ENCODE measurements around the gene SPRR2B.
"Not testable (repeated sequence)": the region's sequence is repeated elsewhere in the genome, so short reads cannot be mapped to it uniquely, and the experiment has no call there.

SPRR2B gene

DNA sequence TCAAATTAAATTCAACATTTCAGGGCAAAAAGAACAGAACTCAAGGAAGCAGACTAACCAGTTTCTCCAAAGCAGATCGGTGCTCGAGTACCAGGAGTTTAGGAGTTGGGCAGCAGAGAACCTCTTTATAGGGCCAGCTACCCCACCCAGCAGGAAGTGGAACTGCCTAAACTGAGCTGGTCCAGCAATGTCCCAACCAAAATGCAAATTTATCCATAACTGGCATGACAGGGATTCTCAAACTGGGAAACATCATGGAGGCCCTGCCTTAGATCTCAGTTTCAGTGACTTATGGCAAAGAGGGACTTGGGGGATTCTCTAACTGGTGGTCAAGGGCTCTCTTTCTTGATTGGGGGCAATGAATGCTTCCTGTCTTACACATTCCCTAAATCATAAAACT is at the start of gene SPRR2B:
Gene SPRR2B, minus strand, starts transcription at position 101 of the 400 bp plus-strand sequence. CDS start 772 bp downstream, outside the sequence.
- no peak within 1 kb of the TSS for H3K4me3 ChIP-seq
- no peak within 1 kb of the TSS for H3K27ac ChIP-seq

DNA sequence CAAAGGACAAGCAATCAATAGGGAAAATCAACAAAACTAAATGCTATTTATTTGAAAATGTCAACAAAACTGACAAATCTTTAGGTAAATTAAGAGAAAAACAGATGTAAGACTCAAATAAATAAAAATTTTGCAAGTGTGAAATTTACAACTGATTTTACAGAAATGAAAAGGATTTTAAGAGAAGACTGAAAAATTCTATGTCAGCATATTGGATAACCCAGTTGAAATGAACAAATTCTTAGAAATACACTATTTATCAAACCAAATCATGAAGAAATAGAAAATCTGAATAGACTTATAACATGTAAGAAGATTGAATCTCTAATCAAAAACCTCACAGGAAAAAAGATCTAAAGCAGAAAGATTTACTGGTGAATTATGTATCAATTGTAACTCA is 49.5 kb upstream of the SPRR2B start:
- Histone ChIP-seq H3K4me3 (no peak overlapping the region), H3K27ac (no peak overlapping the region)

DNA sequence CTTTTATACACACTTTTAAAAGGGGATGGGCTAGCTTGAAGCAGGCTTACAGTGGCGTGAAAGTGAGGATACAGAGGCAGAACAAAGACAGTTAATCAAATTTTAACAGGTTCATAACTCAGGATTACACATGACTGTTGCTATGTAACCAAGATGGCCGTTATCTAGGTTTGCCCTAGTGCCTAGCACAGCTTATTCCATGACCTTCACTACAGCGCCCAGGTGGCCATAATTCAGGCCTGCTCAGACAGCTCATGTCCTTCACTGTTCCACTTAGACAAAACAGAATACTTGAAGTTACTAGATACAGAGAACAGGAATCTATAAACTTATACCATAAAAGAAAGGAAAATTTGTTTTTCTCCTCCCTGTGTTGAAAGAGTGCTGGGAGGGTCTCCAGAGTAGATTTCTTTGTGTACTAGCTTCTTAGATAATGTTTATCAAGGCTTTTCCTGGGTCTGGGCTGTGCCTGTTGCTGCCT is 48.1 kb upstream of the SPRR2B start:
- H3K4me3 ChIP-seq, result no peak overlapping the region
- no peak overlapping the region for H3K27ac ChIP-seq

DNA sequence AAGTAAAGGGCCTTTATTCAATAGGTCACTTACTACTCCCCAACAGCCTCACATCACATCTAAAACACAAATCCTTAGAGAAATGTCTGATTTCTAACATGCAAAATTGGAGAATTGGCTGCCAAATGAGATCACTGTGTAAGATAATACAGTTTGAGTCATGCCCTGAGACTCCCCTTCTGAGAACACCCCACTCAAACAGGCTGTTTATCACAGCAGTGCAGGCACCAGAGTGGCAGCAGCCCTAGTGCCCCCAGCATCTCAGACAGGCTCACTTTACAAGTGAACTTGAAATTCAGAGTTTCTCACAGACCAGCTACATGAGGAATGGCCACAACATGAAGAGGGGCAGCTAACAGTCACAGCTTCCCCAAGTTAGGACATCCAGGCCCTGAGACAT is 43.9 kb upstream of the SPRR2B start:
- H3K4me3 ChIP-seq, H3K27ac ChIP-seq: not testable (repeated sequence)

DNA sequence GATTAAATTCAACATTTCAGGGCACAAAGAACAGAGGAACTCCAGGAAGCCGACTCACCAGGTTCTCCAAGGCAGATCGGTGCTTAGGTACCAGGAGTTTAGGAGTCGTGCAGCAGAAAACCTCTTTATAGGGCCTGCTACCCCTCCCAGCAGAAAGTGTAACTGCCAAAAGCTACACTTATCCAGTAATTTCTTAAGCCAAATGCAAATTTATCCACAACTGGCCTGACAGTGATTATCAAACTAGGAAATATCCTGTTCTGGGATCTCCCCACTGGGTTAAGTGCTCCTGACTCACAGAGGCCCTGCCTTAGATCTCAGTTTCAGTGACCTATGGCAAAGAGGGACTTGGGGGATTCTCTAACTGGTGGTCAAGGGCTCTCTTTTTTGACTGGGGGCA is 42.0 kb upstream of the SPRR2B start, which contains the start of gene SPRR2F:
Gene SPRR2F, minus strand, starts transcription at position 101 of the 400 bp plus-strand sequence. CDS start 783 bp downstream, outside the sequence.
- Histone ChIP-seq H3K27ac (no peak within 1 kb of the TSS), H3K4me3 (no peak within 1 kb of the TSS)

DNA sequence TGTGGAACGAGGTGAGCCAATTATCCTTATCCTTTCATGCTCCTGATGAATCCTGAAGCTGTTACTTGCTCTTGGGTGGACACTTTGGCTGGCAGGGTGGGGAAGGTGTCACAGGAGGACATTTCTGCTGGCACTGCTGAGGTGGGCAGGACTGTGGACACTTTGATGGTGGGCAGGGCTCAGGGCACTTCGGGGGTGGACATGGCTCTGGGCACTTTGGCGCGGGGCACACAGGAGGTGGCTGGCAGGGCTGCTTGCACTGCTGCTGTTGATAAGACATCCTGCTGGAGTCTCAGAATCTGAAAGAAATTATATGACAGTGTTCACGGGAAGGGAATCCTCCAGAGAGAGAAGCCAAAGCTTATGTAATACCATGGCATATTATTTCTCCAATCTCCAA is 41.0 kb upstream of the SPRR2B start:
- H3K27ac ChIP-seq, result not testable (repeated sequence)

DNA sequence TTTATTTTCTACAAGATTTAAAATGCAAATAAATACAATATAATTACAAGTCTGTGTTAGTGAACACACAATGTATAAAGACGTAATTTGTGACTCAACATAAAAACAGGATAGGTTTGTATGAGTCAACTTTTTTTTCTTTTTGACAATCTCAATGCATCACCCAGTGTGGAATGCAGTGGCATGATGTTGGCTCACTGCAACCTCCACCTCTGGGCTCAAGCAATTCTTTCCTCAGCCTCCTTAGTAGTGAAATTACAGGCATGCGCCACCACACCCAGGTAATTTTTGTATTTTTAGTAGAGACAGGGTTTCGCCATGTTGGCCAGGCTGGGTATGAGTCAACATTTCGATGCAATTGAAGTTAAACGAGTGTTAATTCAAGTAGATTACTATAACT is 28.8 kb upstream of the SPRR2B start:
- Histone ChIP-seq H3K4me3 (no peak overlapping the region), H3K27ac (peak overlapping the region in 2 of 21 experiments; percentile 13 to 16)

More for the DNA sequence above, 41.0 kb upstream of the SPRR2B start:
- H3K4me3 ChIP-seq, result not testable (repeated sequence)

DNA sequence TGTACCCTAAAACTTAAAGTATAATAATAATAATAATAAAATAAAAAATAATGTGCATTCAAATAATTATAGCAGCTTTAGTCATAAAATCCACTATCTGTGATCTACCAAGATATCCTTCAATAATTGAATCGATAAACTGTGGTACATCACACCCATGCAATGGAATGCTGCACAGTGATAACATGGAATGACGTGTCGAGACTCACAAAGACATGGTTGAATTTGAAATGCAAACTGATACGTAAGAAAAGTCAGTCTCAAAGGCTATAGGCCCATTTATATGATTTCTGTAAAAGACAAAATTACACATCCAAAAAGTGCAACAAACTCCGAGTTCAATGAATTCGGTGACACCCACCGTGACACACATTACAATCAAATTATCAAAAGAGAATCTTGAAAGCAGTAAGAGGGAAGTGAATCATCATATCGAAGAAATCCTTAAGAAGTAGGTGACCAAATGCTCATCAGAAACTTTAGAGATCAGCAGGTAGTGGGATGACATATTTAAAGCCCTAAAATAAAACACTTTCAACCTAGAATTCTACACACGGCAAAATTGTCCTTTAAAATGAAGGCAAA is 28.1 kb upstream of the SPRR2B start:
- no peak overlapping the region for H3K4me3 ChIP-seq
- H3K27ac ChIP-seq, result peak overlapping the region in 3 of 21 experiments; percentile 13 to 24 (median 16)

DNA sequence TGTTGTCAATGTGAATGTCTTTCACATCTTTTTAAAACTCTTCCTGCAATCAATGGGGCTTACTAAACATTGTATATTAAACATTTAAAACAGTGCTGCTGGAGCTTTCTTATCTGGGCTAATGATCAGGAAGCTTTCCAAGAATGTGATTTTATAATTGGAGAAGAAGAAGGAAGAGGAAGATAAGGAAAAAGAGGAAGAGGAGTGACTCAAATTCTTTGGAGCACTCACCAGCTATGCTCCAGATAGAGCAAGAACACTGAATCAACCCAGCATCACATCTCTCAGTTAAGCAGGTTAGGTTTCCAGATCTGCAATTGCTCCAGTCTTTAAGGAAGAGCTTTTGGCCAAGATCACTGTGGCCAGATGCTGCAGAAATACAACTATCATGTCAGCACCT is 24.4 kb upstream of the SPRR2B start:
- Histone ChIP-seq H3K27ac (no peak overlapping the region), H3K4me3 (no peak overlapping the region)

DNA sequence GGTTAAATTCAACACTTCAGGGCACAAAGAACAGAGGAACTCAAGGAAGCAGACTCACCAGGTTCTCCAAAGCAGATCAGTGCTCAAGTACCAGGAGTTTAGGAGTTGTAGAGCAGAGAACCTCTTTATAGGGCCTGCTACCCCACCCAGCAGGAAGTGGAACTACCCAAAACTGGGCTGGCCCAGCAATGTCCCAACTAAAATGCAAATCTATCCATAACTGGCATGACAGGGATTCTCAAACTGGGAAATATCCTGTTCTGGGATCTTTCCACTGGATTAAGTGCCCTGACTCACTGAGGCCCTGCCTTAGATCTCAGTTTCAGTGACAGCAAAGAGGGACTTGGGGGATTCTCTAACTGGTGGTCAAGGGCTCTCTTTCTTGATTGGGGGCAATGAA is 23.0 kb upstream of the SPRR2B start, which contains the start of gene SPRR2E:
Gene SPRR2E, minus strand, starts transcription at position 101 of the 400 bp plus-strand sequence. CDS start 775 bp downstream, outside the sequence.
- H3K27ac ChIP-seq, result no peak within 1 kb of the TSS
- no peak within 1 kb of the TSS for H3K4me3 ChIP-seq

DNA sequence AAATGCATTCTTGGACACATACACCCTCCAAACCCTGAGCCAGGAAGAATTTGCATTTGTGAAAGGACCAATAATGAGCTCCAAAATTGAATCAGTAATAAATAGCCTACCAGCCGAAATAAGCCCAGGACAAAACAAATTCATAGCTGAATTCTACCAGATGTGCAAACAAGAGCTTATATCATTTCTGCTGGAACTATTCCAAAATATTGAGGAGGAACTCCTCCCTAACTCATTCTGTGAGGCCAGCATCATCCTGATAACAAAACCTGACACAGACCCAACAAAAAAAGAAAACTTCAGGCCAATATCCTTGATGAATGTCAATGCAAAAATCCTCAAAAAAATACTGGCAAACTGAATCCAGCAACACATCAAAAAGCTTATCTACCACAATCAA is 16.2 kb upstream of the SPRR2B start:
- no peak overlapping the region for H3K27ac ChIP-seq
- no peak overlapping the region for H3K4me3 ChIP-seq

DNA sequence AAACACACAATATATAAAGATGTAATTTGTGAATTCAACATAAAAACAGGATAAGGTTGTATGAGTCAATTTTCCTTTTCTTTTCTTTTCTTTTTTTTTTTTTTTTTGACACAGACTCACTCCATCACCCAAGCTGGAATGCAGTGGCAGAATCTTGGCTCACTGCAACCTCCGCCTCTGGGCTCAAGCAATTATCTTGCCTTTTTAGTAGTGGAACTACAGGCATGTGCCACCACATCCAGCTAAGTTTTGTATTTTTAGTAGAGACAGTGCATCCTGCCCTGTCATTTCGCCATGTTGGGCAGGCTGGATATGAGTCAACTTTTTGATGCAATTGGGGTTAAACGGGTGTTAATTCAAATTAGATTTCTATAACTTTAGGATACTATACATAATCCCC is 10.3 kb upstream of the SPRR2B start:
- Histone ChIP-seq H3K4me3 (no peak overlapping the region), H3K27ac (no peak overlapping the region)

DNA sequence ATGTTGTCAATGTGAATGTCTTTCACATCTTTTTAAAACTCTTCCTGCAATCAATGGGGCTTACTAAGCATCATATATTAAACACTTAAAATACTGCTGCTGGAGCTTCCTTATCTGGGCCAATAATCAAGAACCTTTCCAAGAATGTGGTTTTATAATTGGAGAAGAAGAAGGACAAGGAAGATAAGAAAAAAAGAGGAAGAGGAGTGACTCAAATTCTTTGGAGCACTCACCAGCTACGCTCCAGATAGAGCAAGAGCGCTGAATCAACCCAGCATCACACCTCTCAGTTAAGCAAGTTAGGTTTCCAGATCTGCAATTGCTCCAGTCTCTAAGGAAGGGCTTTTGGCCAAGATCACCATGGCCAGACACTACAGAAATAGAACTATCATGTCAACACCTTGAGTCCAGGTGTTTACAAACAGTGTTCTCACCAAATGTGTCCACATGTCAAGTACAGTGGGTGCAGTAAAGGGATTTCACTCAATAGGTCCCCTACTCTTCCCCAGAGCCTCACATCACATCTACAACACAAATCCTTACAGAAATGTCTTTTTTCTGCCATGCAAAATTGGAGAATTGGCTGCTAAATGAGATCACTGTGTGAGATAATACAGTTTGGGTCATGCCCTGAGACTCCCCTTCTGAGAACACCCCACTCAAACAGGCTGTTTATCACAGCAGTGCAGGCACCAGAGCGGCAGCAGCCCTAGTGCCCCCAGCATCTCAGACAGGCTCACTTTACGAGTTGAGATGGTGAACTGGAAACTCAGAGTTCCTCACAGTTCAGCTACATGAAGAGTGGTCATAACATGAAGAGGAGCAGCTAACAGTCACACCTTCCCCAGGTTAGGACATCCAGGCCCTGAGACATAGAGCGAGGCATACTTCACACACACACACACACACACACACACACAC is 1.7 kb upstream of the SPRR2B start:
- no peak overlapping the region for H3K27ac ChIP-seq
- H3K4me3 ChIP-seq, result no peak overlapping the region

DNA sequence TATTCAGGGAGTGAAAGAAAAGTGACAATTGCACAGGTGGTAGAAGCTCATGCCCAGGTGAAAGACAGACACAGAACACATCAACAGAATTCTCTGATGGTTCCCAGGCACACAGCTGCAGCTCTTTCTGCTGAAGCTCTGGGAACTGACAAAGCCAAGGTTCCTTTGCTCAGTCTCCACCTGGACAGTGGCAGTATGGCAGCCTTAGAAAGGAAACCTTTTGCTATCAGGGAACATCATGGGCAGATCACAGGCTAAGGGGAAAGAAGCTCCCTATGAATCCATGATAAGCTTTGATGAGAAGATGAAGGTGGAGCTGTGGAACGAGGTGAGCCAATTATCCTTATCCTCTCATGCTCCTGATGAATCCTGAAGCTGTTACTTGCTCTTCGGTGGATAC is 1.2 kb downstream of the SPRR2B start:
- H3K27ac ChIP-seq, result no peak overlapping the region

DNA sequence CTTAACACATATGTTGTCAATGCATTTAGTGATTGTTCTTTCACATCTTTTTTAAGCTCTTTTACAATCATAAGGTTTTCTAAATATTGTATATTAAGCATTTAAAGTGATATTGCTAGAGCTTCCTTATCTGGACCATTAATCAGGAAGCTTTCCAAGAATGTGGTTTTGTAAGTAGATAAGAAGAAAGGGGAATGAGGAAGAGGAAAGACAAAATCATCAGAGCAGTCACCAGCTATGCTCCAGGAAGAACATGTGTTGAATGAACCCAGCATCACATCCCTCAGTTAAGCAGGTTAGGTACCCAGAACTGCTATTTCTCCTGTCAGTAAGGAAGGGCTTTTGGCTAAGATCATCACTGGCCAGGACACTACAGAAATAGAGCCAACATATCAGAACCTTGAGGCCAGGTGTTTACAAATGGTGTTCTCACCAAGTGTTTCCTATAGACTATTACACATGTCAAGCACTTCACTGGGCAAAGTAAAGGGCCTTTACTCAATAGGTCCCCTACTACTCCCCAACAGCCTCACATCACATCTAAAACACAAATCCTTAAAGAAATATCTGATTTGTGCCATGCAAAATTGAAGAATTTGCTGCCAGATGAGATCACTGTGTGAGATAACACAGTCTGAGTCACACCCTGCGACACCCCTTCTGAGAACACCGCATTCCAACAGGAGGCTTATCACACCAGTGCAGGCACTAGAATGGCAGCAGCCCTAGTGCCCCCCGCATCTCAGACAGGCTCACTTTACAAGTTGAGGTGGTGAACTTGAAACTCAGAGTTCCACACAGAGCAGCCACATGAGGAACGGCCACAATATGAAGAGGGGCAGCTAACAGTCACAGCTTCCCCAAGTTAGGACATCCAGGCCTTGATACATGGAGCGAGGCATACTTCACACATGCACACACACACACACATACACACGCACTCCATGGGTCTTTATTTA is 12.3 kb downstream of the SPRR2B start:
- Histone ChIP-seq H3K4me3 (no peak overlapping the region), H3K27ac (no peak overlapping the region)

More for the DNA sequence above, 1.2 kb downstream of the SPRR2B start:
- H3K4me3 ChIP-seq, result no peak overlapping the region

DNA sequence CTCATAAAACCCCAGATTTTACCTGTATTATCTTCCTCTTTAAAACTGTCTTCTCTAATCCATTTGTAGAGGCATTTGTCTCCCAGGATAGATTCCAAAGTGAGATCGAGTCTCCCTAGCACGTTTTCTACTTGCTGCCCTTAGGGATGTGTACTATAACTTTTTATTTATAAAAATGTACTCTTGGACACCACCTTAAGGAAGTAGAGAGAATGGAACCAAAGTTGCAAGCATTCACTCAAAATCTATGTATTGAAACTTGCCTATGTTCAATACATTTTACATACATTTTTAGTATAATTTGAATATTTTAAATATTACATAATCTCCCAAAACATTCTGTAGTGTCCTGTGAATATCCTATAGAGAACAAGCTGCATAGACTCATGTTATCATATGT is 13.3 kb downstream of the SPRR2B start:
- H3K27ac ChIP-seq, result no peak overlapping the region

DNA sequence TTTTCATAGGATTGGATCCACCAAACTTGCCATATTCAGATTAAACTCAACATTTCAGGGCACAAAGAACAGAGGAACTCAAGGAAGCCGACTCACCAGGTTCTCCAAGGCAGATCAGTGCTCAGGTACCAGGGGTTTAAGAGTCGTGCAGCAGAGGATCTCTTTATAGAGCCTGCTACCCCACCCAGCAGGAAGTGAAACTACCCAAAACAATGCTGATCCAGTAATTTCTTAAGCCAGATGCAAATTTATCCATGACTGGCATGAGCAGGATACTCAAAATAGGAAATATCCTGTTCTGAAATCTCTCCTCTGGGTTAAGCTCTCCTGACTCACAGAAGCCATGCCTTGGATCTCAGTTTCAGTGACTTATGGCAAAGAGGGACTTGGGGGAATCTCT is 14.0 kb downstream of the SPRR2B start, which contains the start of gene SPRR2A:
Gene SPRR2A, minus strand, starts transcription at position 138 of the 400 bp plus-strand sequence. CDS start 777 bp downstream, outside the sequence.
- H3K4me3 ChIP-seq, result no peak within 1 kb of the TSS
- no peak within 1 kb of the TSS for H3K27ac ChIP-seq

More for the DNA sequence above, 13.3 kb downstream of the SPRR2B start:
- H3K4me3 ChIP-seq, result no peak overlapping the region

DNA sequence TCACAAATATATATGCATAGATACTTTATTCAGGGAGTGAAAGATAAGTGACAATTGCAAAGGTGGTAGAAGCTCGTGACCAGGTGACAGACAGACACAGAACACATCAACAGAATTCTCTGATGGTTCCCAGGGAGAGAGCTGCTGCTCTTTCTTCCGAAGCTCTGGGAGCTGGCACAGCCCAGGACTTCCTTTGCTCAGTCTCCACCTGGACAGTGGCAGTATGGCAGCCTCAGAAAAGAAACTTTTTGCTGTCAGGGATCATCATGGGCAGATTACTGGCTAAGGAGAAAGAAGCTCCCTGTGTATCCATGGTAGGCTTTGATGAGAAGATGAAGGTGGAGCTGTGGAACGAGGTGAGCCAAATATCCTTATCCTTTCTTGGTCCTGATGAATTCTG is 15.3 kb downstream of the SPRR2B start:
- H3K4me3 ChIP-seq, H3K27ac ChIP-seq: not testable (repeated sequence)

DNA sequence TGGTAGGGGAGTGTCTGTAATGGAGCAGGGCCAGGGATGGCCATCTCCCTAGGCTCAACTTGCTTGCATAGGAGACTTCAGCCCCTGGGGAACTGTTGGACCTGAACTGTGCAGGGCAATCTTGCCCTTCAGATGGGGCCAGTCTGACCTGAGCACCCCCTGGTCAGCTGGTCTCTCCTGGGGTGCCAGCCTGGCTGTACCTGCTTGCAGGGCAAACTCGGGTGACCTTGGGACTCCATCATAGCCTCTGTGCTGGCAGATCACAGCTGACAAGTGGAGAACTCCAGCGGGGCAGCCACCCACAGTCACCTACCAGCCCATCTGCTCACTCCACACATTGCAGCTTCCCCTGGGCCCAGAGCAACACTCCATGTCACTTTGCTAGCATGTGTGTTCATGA is 22.2 kb downstream of the SPRR2B start:
- no peak overlapping the region for H3K4me3 ChIP-seq
- no peak overlapping the region for H3K27ac ChIP-seq

Data from skin epidermis (tissue), 12 donors.